CD14-positive monocyte (primary cell): ENCODE data around the gene ITPR3. TPM values are rescaled to one million over a fixed set of nuclear protein-coding genes. Genes with fewer than 3 reads are reported as not detected.

Experiments used
- DNase-seq, 3 donors: peaks; one replicate each; pipeline ENCODE4 v3.0.0-alpha.2; 2011 to 2022
- H2AFZ ChIP-seq: 2 replicates; pipeline ENCODE4 v1.6.0; 2012; ENCODE audit warnings: mild to moderate bottlenecking, low read depth, low read length, inconsistent platforms; ENCODE audit not compliant: insufficient read depth, poor library complexity, severe bottlenecking
- H3K27ac ChIP-seq, 2 donors: 1 replicate in 1 of 2; 2 replicates in 1 of 2; pipeline ENCODE4 v1.5.1; 2012 to 2013; ENCODE audit warnings: low read length in 2 of 2, control low read depth in 1 of 2, inconsistent platforms in 1 of 2, low read depth in 1 of 2, mild to moderate bottlenecking in 1 of 2
- H3K27me3 ChIP-seq, 2 donors: one replicate each; pipeline versions ENCODE4 v1.6.0 to v1.6.1; 2011 to 2013; ENCODE audit warnings: low read length in 2 of 2; ENCODE audit not compliant: control insufficient read depth in 2 of 2, insufficient read depth in 2 of 2
- H3K36me3 ChIP-seq, 2 donors: replicated peaks in 1 of 2; 1 replicate in 1 of 2; 2 replicates in 1 of 2; pipeline versions ENCODE4 v1.5.1 to v1.6.1; 2012 to 2013; ENCODE audit warnings: low read length in 2 of 2, control low read depth in 1 of 2, inconsistent platforms in 1 of 2, mild to moderate bottlenecking in 1 of 2; ENCODE audit not compliant: insufficient read depth in 2 of 2, control insufficient read depth in 1 of 2
- H3K4me1 ChIP-seq, 2 donors: 1 replicate in 1 of 2; 2 replicates in 1 of 2; pipeline versions ENCODE4 v1.5.1 to v1.6.1; 2012 to 2013; ENCODE audit warnings: low read length in 2 of 2, control low read depth in 1 of 2, inconsistent platforms in 1 of 2, mild to moderate bottlenecking in 1 of 2, moderate library complexity in 1 of 2; ENCODE audit not compliant: insufficient read depth in 2 of 2, control insufficient read depth in 1 of 2
- H3K4me2 ChIP-seq: replicated peaks from 2 replicates; pipeline ENCODE3; 2012; ENCODE audit warnings: low read length, moderate library complexity, mild to moderate bottlenecking; ENCODE audit not compliant: poor library complexity, severe bottlenecking; ENCODE audit errors: extremely low read depth
- H3K4me3 ChIP-seq, 3 experiments: fragments of 200-600 bp in 1 of 3; sonication (generic) in 1 of 3; replicated peaks in 1 of 3; 1 replicate in 2 of 3; 2 replicates in 1 of 3; pipeline ENCODE4 v1.5.1; 2011 to 2013; ENCODE audit warnings: low read length in 3 of 3, mild to moderate bottlenecking in 3 of 3, control low read depth in 2 of 3, low read depth in 2 of 3, inconsistent platforms in 1 of 3, moderate library complexity in 1 of 3
- H3K79me2 ChIP-seq: 2 replicates; pipeline ENCODE4 v1.6.0; 2012; ENCODE audit warnings: mild to moderate bottlenecking, control low read depth, inconsistent platforms, low read length, moderate library complexity; ENCODE audit not compliant: insufficient read depth
- H3K9ac ChIP-seq: 2 replicates; pipeline ENCODE4 v1.6.0; 2017; ENCODE audit warnings: low read length, mild to moderate bottlenecking; ENCODE audit not compliant: insufficient read depth, poor library complexity, severe bottlenecking
- H3K9me3 ChIP-seq, 2 donors: replicated peaks in 1 of 2; 1 replicate in 1 of 2; 2 replicates in 1 of 2; pipeline versions ENCODE4 v1.5.1 to v1.6.1; 2012 to 2013; ENCODE audit warnings: low read length in 2 of 2, control low read depth in 1 of 2; ENCODE audit not compliant: control insufficient read depth in 1 of 2, insufficient read depth in 1 of 2
- H4K20me1 ChIP-seq: 2 replicates; pipeline ENCODE4 v1.6.0; 2012; ENCODE audit warnings: mild to moderate bottlenecking, low read length, control low read depth, moderate library complexity; ENCODE audit not compliant: insufficient read depth
- H3K27ac Mint-ChIP-seq, 7 donors: one replicate each; pipeline ENCODE4 v1.8.0; 2020; ENCODE audit warnings: mild to moderate bottlenecking in 7 of 7, mixed read lengths in 7 of 7, moderate library complexity in 6 of 7, inconsistent platforms in 2 of 7
- H3K27me3 Mint-ChIP-seq, 3 donors: one replicate each; pipeline ENCODE4 v1.8.0; 2021 to 2022; ENCODE audit warnings: low read depth in 3 of 3, mild to moderate bottlenecking in 3 of 3, mixed read lengths in 3 of 3, moderate library complexity in 3 of 3, inconsistent platforms in 1 of 3
- H3K36me3 Mint-ChIP-seq, 2 donors: one replicate each; pipeline ENCODE4 v1.8.0; 2020; ENCODE audit warnings: mixed read lengths in 2 of 2, inconsistent platforms in 1 of 2, mild to moderate bottlenecking in 1 of 2
- H3K4me1 Mint-ChIP-seq: one replicate; pipeline ENCODE4 v1.8.0; 2020; ENCODE audit warnings: mild to moderate bottlenecking, mixed read lengths
- H3K4me3 Mint-ChIP-seq, 2 donors: one replicate each; pipeline ENCODE4 v1.8.0; 2020; ENCODE audit warnings: mild to moderate bottlenecking in 2 of 2, mixed read lengths in 2 of 2, moderate library complexity in 1 of 2
- H3K9me3 Mint-ChIP-seq, 7 donors: one replicate each; pipeline ENCODE4 v1.8.0; 2020 to 2022; ENCODE audit warnings: mixed read lengths in 7 of 7, mild to moderate bottlenecking in 6 of 7, moderate library complexity in 6 of 7, inconsistent platforms in 2 of 7
- WGBS: methylation state at CpG from one replicate; pipeline ENCODE4 v1.1.5; 2013; ENCODE audit warnings: missing lambda C conversion rate; ENCODE audit not compliant: insufficient coverage; 5-methylcytosine and 5-hydroxymethylcytosine counted together
- intact Hi-C, 2 donors: fragments of 100-400 bp; cut with micrococcal nuclease; formaldehyde crosslinking; loops; one replicate each; pipeline versions ENCODE4 v1.15.0 to v1.15.1; 2023
- polyA plus RNA-seq, 3 donors: library from polyadenylated mRNA; depleted of rRNA in 1 of 3; unstranded in 2 of 3; stranded (reverse) in 1 of 3; fragments of 300-500 nt in 2 of 3; fragments of >200 nt in 1 of 3; fragmentation: Illumina TruSeq in 2 of 3; gene quantifications; 1 replicate in 2 of 3; 2 replicates in 1 of 3; pipeline ENCODE4 v1.2.3, GENCODE V29; 2012 to 2021
- TF ChIP-seq, protein P1 (sequence below): fragments of 200-600 bp; IDR thresholded peaks from one replicate; pipeline ENCODE4 v1.8.0; 2022; ENCODE audit warnings: antibody characterized with exemption, mild to moderate bottlenecking

ITPR3 gene
- polyA plus RNA-seq, 3 donors: 1.8 TPM; not detected in 2

DNA sequence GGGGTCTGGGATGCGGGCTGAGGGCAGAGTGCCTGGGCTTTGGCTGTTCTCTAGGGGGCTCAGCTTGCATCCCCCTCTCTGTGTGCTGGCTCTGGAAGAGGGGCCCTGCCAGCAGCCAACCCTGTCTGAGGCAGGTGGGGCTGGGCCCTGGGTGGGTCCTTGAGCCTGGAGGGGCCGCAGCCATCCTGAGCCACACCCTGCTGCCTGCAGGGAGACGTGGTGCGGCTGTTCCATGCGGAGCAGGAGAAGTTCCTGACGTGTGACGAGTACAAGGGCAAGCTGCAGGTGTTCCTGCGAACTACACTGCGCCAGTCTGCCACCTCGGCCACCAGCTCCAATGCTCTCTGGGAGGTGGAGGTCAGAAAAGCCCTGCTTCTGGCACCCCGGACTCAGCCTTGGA, 41.2 kb downstream of the ITPR3 start:
- intact Hi-C loops: no loop called here
- H3K27ac Mint-ChIP-seq: no peak overlapping the region
- WGBS: 94% methylated on average over 10 of the region's 11 CpGs
- no peak overlapping the region for H3K27ac ChIP-seq
- H3K9ac ChIP-seq: no peak overlapping the region
- no peaks in the 10 kb centered on the region for H3K27me3 ChIP-seq
- no peaks in the 10 kb centered on the region for H3K9me3 Mint-ChIP-seq
- peaks cover 0 to 6% (median 5%) of the 10 kb centered on the region in 3 donors for H3K27me3 Mint-ChIP-seq
- H4K20me1 ChIP-seq: no peaks in the 10 kb centered on the region
- no peaks in the 10 kb centered on the region for H3K36me3 Mint-ChIP-seq
- H3K9me3 ChIP-seq: no peaks in the 10 kb centered on the region
- H3K4me1 Mint-ChIP-seq: no peaks in the 10 kb centered on the region
- H3K4me1 ChIP-seq: no peaks in the 10 kb centered on the region
- H2AFZ ChIP-seq: no peak overlapping the region
- DNase-seq: no peak
- no peak overlapping the region for H3K4me3 ChIP-seq
- TF ChIP-seq, protein P1, sequence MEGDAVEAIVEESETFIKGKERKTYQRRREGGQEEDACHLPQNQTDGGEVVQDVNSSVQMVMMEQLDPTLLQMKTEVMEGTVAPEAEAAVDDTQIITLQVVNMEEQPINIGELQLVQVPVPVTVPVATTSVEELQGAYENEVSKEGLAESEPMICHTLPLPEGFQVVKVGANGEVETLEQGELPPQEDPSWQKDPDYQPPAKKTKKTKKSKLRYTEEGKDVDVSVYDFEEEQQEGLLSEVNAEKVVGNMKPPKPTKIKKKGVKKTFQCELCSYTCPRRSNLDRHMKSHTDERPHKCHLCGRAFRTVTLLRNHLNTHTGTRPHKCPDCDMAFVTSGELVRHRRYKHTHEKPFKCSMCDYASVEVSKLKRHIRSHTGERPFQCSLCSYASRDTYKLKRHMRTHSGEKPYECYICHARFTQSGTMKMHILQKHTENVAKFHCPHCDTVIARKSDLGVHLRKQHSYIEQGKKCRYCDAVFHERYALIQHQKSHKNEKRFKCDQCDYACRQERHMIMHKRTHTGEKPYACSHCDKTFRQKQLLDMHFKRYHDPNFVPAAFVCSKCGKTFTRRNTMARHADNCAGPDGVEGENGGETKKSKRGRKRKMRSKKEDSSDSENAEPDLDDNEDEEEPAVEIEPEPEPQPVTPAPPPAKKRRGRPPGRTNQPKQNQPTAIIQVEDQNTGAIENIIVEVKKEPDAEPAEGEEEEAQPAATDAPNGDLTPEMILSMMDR: no peak
- no peak overlapping the region for H3K4me2 ChIP-seq
- no peak overlapping the region for H3K4me3 Mint-ChIP-seq
- H3K36me3 ChIP-seq: no peaks in the 10 kb centered on the region
- H3K79me2 ChIP-seq: no peaks in the 10 kb centered on the region

DNA sequence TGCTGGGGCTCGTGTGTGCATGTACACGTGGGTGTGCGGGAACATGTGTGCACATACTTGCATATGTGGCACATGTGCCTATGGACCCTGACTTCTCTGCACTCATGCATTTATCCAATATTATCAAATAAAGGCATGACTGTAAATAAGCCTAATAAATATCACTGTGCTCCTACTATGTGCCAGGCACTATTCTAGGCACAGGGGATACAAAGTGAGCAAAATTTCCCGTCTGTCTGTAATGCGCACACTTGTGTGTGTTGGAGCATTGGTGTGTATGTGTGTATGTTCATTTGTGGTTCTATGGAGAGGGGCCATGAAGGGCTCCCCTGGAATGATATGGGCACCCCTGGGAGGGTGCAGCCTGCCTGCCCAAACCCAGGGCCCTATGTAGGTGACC, 41.9 kb downstream of the ITPR3 start:
- no peak overlapping the region for H3K4me2 ChIP-seq
- H3K27ac ChIP-seq: no peak overlapping the region
- H3K79me2 ChIP-seq: no peaks in the 10 kb centered on the region
- no peaks in the 10 kb centered on the region for H3K9me3 ChIP-seq
- Mint-ChIP-seq H3K9me3 (no peaks in the 10 kb centered on the region), H3K27me3 (peaks cover 0 to 5% (median 4%) of the 10 kb centered on the region in 3 donors), H3K4me1 (no peaks in the 10 kb centered on the region), H3K4me3 (no peak overlapping the region), H3K36me3 (peaks cover 0 to 2% of the 10 kb centered on the region in 2 donors), H3K27ac (no peak overlapping the region)
- H3K9ac ChIP-seq: no peak overlapping the region
- no peak overlapping the region for H2AFZ ChIP-seq
- 90% methylated on average over 2 of the region's 5 CpGs for WGBS
- no peaks in the 10 kb centered on the region for H4K20me1 ChIP-seq
- H3K36me3 ChIP-seq: no peaks in the 10 kb centered on the region
- H3K27me3 ChIP-seq: no peaks in the 10 kb centered on the region
- intact Hi-C loops: no loop called here
- no peak for DNase-seq
- TF ChIP-seq, protein P1: no peak
- H3K4me1 ChIP-seq: no peaks in the 10 kb centered on the region
- H3K4me3 ChIP-seq: no peak overlapping the region
